ENCODE results near the gene LAMA4. TPM values are rescaled to one million over a fixed set of nuclear protein-coding genes. Genes with fewer than 3 reads are reported as not detected.

LAMA4 gene
- total and polyA plus RNA-seq, 2 of the 13 experiments (the other 11 are each of a cell fraction or from before 2014, with no cell fraction given): not detected

- intact Hi-C loops (cut with micrococcal nuclease; ENCODE audit: unreplicated experiment): no loop called here
- Histone ChIP-seq H2AFZ (ENCODE audit: low read length) (no peak overlapping the region), H3K9me3 (ENCODE audit: low read length) (no peaks in the 10 kb centered on the region), H3K4me2 (ENCODE audit: low read depth, low read length) (no peak overlapping the region), H3K36me3 (replicated peaks in 1 of 2; ENCODE audit: control insufficient read depth in 1 of 2, insufficient read depth in 2 of 2, low read length in 2 of 2) (no peaks in the 10 kb centered on the region), H3K9ac (ENCODE audit: insufficient read depth, low read depth, low read length) (no peak overlapping the region), H4K20me1 (ENCODE audit: insufficient read depth, low read length) (no peaks in the 10 kb centered on the region), H3K27me3 (ENCODE audit: control insufficient read depth in 1 of 2, insufficient read depth in 2 of 2, low read length in 2 of 2) (0 out of 5 replicates have a peak, but pooled peaks cover 0 to 3% of the 10 kb centered on the region in 2 experiments), H3K79me2 (ENCODE audit: insufficient read depth, low read length) (no peaks in the 10 kb centered on the region), H3K4me3 (replicated peaks in 1 of 3; ENCODE audit: insufficient read depth in 1 of 3, low read depth in 2 of 3, low read length in 3 of 3) (no peak overlapping the region), H3K27ac (ENCODE audit: extremely low read length, insufficient read depth, low read length) (no peak overlapping the region), H3K4me1 (ENCODE audit: insufficient read depth, low read length) (no peaks in the 10 kb centered on the region)
- ChIA-PET POLR2A (no interaction called here), CTCF (ENCODE audit: low intra/inter-chr PET ratio, low total read pairs) (no interaction called here)
- no TSS peak for BruUV-seq (replicated peaks)
- FAIRE-seq: peak; percentile 68
- TF ChIP-seq STAG1 (CRISPR knock-in tag; IDR thresholded peaks at IDR 0.05) (peak; percentile 14; the same call in 1 of the 2 replicates), CTCF (CRISPR knock-in tag; IDR thresholded peaks at IDR 0.05) (peak; percentile 69), XRCC5 (optimal IDR thresholded peaks at IDR 0.05; ENCODE audit: low read length) (peak; percentile 45), DNMT3B (CRISPR knock-in tag; conservative IDR thresholded peaks at IDR 0.05) (no peak), ZNF333 (CRISPR knock-in tag; IDR thresholded peaks at IDR 0.05; ENCODE audit: borderline replicate concordance) (no peak)
- 2% methylated on average over 2 of the region's 2 CpGs for WGBS (ENCODE audit: low lambda C conversion rate)
- ATAC-seq: peak; percentile 97
- peak; percentile 32 for DNase-seq (ENCODE audit: low spot score)
- in situ Hi-C loops (cut with HindIII; ENCODE audit: extremely low pct_ligation_motif_present, low pct_unique_long_range_greater_than_20kb): no loop called here
Measured at GRCh38 chr6:112296122-112296521, 41.8 kb upstream of the LAMA4 start.

GRCh38 chr6:112291161-112291762 lies 36.9 kb upstream of the LAMA4 start:
- Histone ChIP-seq H3K4me2 (ENCODE audit: low read depth, low read length) (no peak overlapping the region), H3K4me3 (replicated peaks in 1 of 3; ENCODE audit: insufficient read depth in 1 of 3, low read depth in 2 of 3, low read length in 3 of 3) (no peak overlapping the region), H3K79me2 (ENCODE audit: insufficient read depth, low read length) (no peaks in the 10 kb centered on the region), H3K9me3 (ENCODE audit: low read length) (no peaks in the 10 kb centered on the region), H3K36me3 (replicated peaks in 1 of 2; ENCODE audit: control insufficient read depth in 1 of 2, insufficient read depth in 2 of 2, low read length in 2 of 2) (no peaks in the 10 kb centered on the region), H3K4me1 (ENCODE audit: insufficient read depth, low read length) (no peaks in the 10 kb centered on the region), H3K9ac (ENCODE audit: insufficient read depth, low read depth, low read length) (no peak overlapping the region), H2AFZ (ENCODE audit: low read length) (no peak overlapping the region), H3K27me3 (ENCODE audit: control insufficient read depth in 1 of 2, insufficient read depth in 2 of 2, low read length in 2 of 2) (no peaks in the 10 kb centered on the region), H3K27ac (ENCODE audit: extremely low read length, insufficient read depth, low read length) (no peak overlapping the region), H4K20me1 (ENCODE audit: insufficient read depth, low read length) (no peaks in the 10 kb centered on the region)
- WGBS (ENCODE audit: low lambda C conversion rate): 0% methylated on average over 1 of the region's 1 CpG
- POLR2A ChIA-PET: no interaction called here
- FAIRE-seq (no peak), DNase-seq (ENCODE audit: low spot score) (no peak), ATAC-seq (no peak)
- CTCF ChIA-PET (ENCODE audit: low intra/inter-chr PET ratio, low total read pairs): no interaction called here
- in situ Hi-C loops (cut with HindIII; ENCODE audit: extremely low pct_ligation_motif_present, low pct_unique_long_range_greater_than_20kb) (no loop called here), intact Hi-C loops (cut with micrococcal nuclease; ENCODE audit: unreplicated experiment) (no loop called here)
- BruUV-seq (replicated peaks): no TSS peak
- TF ChIP-seq HNF1B (CRISPR knock-in tag; IDR thresholded peaks at IDR 0.05) (no peak), PHF20 (CRISPR knock-in tag; IDR thresholded peaks at IDR 0.05) (no peak), ZNF598 (CRISPR knock-in tag; IDR thresholded peaks at IDR 0.05; ENCODE audit: borderline replicate concordance) (no peak), TFE3 (CRISPR knock-in tag; IDR thresholded peaks at IDR 0.05) (no peak)
